HCEC 1CT (cell line): ENCODE measurements around the gene ZNRF3.

Experiments
- DNase-seq: peaks from one replicate; pipeline ENCODE4 v3.0.0-alpha.2; 2017

The ZNRF3 gene

DNA sequence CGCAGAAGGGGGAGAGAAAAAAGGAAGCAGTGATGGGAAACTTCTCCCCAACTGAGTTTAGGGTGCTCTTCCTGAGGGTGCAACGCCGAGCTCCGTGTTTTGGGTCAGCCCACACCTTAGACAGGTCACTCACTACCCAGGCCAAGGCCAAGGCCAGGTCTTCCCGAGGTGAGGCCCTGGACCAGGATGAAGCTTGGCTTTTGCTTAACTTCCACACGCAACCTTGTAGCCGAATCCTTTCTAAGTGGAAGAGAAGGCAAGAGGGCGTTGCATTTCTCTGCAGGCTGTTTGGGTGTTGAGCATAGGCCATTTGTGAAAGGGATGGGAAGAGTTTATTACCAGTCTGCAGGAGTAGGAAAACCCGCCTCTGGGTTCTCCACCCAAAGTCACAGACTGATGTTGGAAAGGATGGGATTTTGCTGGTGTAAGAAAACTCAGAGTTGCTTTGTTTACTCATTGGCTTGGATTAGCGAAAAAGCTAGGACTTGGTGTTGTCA lies 191.0 kb downstream of the ZNRF3 start:
- DNase-seq = no peak

DNA sequence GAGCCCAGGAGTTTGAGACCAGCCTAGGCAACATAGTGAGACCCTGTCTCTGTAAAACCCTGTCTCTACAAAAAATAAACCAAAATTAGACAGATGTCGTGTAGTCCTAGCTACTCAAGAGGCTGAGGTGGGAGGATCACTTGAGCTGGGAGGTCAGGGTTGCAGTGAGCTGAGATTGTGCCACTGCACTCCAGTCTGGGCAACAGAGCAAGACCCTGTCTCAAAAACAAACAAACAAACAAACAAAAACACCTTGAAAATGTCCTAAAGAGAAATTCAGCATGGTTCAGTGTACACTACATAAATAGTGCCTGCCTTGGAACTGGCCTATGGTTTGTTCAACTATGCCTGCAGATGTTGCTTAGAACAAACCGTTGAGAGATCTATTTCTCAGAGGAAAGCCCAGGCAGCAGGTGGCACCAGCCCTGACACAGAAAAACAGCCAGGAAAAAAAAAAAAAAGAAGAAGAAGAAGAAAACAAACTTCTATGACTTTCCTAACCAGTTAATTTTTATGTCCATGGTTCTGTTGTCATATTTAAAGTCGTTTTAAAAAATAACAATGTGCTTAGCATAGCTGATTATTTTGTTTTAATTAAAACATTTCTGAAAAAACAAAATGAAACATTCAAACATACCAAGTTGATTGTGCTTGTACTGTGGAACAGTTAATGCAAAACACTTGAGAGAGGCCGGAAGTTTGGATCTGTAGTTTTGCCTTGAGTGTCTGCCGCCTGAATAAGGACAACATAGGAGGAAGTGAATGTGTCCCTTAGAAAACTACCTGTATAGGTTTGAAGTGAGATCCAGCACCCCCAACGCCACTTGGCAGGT lies 194.9 kb downstream of the ZNRF3 start:
- DNase-seq = no peak

DNA sequence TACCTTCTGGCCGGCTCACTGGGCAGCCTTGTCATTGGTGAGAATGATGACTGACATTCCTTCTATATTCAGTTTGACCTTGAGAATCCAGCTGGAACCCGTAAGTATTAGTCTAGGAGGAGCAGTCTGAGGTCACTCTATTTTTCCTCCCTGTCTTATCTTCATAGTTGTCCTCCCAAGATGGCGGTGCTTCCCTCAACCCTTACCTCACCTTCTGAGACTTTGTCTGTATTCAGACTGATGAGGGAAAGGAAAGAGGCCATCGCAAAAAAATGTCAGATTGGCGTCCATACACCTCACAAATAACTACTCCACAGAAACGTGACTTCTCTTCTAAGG lies 195.5 kb downstream of the ZNRF3 start:
- DNase-seq = no peak

DNA sequence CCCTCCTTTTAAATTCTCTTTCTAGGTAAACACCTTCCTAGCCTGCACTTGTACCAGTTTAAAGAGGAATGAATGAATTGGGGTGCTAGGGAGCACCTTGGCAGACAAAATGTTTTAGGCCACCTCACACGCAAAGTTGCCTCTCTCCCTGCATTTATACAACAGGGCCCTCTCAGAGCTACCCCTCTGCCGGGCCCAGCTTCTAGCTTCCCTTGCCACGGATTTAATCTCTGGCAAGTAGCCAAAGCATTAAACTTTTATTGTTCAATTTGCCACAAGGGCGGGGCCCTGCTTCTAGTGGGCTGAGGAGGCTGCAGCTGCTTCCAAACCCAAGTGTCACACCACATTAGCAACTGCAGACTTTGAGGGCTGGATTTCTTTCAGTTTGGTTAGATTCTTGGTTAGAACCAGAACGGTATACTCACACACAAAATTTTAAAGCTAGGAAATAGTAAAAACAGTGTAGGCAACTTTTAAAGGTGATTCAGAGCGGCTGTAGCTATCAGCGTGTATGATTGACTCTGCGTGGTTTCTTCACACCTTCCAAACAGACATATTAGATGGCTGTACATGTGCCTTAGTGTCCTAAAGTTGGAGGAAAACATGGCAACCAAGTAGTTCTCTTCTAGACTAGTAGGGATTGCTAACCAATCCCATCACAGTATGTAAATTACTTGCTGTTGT lies 196.0 kb downstream of the ZNRF3 start:
- DNase-seq = no peak

DNA sequence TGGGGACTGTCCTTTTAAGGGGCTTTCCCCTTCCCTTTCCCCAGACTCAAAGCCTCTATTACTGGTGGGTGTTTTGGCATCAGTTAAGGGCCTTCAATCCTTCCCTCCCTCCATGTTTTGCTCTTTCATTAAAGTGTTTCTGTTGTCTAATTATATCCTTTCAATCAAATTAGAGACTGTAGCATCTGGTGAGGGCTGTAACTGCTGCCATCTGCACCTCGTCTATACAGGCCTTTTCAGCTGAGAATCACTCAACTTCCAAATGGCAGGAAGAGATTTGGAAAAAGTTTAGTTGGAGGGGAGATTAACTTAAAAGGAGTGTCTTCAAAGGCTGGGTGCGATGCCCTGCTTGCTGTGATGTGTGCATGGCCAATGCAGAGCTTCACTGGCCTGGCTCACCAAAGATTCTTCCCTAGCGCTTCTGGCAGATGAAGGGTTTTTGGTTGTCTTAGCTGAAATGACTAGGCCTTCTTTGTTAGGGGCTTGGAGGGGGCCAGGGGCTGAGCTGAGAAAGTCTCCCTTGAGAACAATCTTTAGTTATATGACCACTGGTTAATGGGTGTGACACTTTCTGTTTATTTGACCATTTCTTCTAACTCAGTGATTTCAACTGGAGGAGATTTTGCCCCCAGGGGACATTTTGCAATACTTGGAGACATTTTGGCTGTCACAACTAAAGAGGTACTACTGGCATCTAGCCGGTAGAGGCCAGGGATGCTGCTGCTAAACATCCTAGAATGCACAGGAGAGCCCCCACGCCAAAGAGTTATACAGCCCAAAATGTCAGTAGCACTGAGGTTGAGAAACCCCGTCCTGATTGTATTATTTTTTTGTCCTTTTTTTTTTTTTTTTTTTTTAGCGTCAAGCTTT lies 197.0 kb downstream of the ZNRF3 start:
- no peak for DNase-seq

DNA sequence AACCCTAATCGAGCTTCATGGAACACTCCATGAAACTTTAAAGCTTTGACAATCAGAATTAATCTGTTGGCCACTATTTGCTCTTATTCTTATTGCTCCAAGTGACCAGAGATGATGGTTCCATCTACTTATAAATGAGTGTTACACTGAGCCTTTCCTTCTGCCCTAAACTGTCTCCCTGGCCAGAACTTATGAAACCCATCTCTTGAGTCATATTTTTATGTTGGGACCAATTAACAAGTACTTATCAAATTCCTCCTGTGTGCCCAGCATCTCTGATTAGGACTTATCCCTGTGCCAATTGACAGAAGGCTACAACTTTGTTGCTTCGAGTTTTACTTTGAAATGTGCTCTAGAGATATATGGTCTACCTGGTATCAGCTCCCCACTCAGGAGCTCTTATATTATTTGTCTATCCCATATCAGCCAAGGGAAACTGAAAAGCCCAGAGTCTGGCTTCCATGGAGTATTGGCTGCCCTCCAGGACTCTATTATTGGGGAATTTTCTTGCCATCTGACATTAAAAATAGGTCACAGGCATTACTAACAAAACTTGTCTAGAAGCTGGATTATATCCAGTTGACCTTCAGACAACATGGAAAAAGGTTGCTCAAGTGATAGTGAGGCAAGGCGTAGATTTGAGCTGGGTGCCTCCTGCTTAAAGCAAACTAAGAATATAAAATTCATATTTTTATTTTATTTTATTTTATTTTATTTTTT lies 198.3 kb downstream of the ZNRF3 start:
- DNase-seq = no peak

- no peak for DNase-seq
These were observed 199.6 kb downstream of the ZNRF3 start for GRCh38 chr22:29082826-29083545.

DNA sequence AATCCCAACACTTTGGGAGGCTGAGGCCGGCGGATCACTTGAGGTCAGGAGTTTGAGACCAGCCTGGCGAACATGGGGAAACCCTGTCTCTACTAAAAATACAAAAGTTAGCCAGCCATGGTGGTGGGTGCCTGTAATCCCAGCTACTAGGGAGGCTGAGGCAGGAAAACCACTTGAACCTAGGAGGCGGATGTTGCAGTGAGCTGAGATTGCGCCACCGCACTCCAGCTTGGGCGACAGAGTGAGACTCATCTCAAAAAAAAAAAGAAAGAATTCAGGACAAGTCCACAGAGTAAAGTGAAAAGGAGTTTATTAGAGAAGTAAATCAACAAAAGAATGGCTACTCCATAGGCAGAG lies 200.2 kb downstream of the ZNRF3 start:
- peak; percentile 45 for DNase-seq

GRCh38 chr22:29083933-29084591 lies 200.7 kb downstream of the ZNRF3 start:
- DNase-seq = peak; percentile 49

DNA sequence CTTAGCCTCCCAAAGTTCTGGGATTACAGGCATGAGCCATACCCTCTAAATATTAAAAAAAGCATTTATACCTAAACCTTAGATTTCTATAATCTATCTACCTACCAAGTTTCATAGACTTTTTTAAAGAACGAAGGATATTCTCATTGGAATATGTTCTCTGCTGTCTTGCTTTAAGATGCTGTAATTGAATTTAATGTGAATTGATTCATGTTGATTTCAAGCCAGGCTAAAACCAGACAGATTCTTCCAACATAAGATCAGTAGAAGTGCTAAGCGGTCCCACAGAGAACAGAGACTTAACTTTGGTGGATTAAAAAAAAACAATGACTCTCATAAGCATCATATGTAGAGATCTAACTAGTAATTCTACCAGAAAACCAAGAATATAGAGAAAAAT lies 203.6 kb downstream of the ZNRF3 start:
- no peak for DNase-seq

GRCh38 chr22:29088809-29089208 lies 205.4 kb downstream of the ZNRF3 start:
- no peak for DNase-seq

DNA sequence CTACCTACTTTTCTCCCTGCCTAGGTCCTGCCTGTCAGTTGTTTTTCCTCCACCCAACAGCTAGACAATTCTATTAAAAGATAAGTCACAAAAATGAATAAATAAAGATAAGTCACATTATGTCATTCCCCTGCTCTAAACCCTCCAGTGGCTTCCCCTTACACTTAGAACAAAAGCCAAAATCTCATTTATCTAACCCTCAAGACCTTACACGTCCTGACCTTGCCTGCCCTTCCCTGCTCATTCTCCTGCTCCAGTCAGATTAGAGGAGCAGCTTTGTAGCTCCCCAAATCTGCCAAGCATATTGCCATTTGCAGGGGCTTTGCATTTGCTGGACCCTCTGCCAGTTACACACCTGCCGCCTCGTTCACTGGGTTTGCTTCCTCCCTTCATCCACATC lies 206.1 kb downstream of the ZNRF3 start:
- no peak for DNase-seq

DNA sequence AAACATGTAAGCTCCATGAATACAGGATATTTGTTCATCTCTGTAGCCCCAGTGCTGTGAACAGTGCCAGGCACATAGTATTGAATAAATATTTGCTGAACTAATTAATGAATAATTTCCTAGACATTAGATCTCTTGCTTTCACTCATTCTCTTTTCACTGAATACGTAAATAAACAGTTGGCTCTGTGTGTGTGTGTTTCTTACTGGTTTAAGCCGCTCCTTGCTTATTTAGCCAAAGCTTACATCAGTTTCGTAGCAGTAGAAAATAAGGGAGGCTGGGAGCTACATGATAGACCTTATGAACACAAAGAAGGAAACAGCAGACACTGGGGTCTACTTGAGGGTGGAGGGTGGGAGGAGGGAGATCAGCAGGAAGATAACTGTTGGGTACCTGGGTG lies 206.7 kb downstream of the ZNRF3 start:
- DNase-seq = no peak

DNA sequence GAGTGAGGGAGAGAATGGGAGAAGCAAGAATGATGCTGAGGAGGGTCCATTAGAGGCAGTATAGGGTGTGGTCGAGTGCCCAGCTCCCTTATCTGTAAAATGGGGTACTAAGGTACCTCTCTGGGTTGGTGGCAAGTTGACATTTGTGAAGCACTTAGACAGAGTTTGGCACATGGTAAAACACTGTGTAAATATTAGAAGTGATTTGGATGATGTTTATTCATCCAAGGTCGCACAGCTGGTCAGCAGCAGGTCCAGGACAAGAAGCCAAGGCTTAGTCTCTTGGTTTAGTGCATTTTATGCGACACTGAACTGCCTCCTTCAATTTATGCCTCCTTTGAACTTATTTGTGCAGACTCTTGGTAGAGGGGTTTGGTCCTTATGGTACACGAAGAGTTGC lies 208.9 kb downstream of the ZNRF3 start:
- no peak for DNase-seq

GRCh38 chr22:29093030-29093429 lies 209.7 kb downstream of the ZNRF3 start:
- no peak for DNase-seq

GRCh38 chr22:29093501-29094300 lies 210.3 kb downstream of the ZNRF3 start:
- peak; percentile 69 for DNase-seq

DNA sequence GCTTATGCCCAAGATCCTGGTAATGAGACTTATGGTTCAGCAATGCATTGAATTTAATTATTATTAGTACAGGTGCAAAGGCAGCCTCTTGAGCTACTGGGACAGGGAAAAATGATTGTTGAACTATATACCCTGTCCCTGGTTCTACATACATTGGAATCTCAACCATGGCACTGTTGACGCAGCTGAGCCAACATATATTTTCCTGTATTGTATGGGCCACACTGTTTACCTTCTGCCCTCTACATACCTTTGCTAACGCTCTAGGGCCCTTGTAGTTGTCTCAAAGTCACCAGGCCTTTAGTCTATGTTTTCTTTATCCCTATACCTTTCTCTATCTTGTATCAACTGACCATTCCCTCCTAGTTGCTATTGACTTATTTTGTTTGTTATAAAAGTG lies 212.1 kb downstream of the ZNRF3 start:
- no peak for DNase-seq

DNA sequence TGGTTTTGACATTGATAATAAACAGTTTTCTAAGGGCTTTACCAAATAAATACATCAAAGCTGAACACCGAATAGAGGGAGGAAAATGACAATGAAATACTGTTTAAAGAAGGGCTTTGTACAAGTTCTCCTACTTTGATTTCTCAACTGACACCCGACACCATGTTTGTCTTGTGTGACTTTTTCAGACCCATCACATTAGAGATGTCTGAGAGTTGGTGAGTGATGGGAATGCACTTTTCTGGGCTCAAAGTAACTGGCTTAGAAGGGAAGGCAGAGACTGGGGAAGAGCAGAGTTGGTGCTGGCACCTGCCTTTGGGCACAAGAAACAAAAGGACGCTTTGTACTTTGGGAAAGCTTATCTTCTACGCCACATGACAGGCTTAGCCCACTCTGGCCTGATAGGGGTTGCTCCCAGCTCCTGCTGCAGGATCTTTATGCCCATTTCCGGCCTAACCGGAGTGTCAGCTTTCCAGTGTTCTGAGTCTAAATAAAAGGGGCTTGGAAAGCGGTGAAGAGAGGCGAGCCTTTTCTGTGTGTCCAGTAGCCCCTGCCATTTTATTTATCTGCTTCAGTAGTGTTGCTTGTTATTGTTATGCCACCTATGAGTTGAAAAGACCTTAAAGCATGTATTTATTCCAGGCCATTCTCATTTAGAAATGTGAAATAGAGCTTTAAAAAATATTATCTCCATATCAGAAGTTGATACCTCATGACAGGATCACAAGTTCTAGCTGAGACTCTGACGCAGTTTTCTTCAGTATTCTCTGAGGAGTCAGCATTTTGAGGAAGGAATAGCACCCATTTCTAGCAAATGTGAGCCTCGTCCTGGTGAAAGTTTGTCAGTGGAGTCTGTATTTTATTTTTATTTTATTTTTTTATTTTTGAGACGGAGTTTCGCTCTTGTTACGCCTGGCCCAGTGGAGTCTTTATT lies 213.6 kb downstream of the ZNRF3 start:
- DNase-seq = no peak

GRCh38 chr22:29098296-29098695 lies 214.9 kb downstream of the ZNRF3 start:
- DNase-seq = no peak

DNA sequence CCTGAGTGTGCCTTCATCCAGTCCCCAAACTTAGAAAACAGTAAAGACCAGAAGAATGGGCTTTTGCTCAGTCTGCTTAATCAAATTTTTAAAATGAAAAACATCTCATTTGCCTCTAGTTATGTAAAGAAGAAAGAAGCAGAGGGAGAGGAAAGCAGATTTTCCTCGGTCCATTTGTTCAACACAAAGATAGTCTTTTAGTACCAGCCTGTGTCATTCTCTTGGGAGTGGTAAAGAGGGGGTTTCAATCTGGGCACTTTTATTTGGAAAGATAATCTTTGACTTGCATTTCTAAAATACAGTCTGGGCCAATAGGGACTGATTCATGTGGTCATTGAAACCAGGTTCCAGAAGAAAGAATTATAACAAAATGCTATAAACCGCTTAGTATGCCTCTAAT lies 218.9 kb downstream of the ZNRF3 start:
- no peak for DNase-seq
